Measurements from ENCODE around the gene ZNF578.
A peak's percentile ranks its signal among the peaks of the same experiment; 100 is the strongest.
"Not testable (repeated sequence)": the region's sequence is repeated elsewhere in the genome, so short reads cannot be mapped to it uniquely, and the experiment has no call there.

Gene ZNF578

GRCh38 chr19:52453324-52454094 lies at the start of gene ZNF578:
Gene ZNF578 (plus strand): TSS chr19:52453553. CDS start chr19:52501846, 48,293 bp downstream.
- intact Hi-C loops (cut with DNase I): no loop called here

GRCh38 chr19:52410276-52410675 lies 43.1 kb upstream of the ZNF578 start:
- intact Hi-C loops (cut with DNase I): no loop called here
- no peak for DNase-seq

More at GRCh38 chr19:52453324-52454094, at the start of gene ZNF578:
- peak; percentile 62 to 93 (median 84) for DNase-seq

GRCh38 chr19:52415711-52416110 lies 37.6 kb upstream of the ZNF578 start:
- DNase-seq: no peak
- intact Hi-C loops (cut with DNase I): no loop called here

- no peak for DNase-seq
- intact Hi-C loops (cut with DNase I): no loop called here
Observed at GRCh38 chr19:52428937-52429336, 24.4 kb upstream of the ZNF578 start, which contains the start of gene ZNF534. Gene ZNF534 (plus strand): TSS chr19:52429148. CDS start chr19:52431475, 2,327 bp downstream.

- intact Hi-C loops (cut with DNase I): no loop called here
Observed at GRCh38 chr19:52442179-52442578, 11.2 kb upstream of the ZNF578 start.

GRCh38 chr19:52444506-52444905 lies 8.8 kb upstream of the ZNF578 start:
- DNase-seq: no peak
- intact Hi-C loops (cut with DNase I): no loop called here

More at GRCh38 chr19:52442179-52442578, 11.2 kb upstream of the ZNF578 start:
- no peak for DNase-seq

GRCh38 chr19:52451241-52451640 lies 2.1 kb upstream of the ZNF578 start:
- intact Hi-C loops (cut with DNase I): no loop called here
- DNase-seq: no peak

GRCh38 chr19:52464798-52465470 lies 11.6 kb downstream of the ZNF578 start:
- intact Hi-C loops (cut with DNase I): no loop called here
- DNase-seq: no peak

- DNase-seq: no peak
- intact Hi-C loops (cut with DNase I): no loop called here
Observed at GRCh38 chr19:52473655-52474350, 20.4 kb downstream of the ZNF578 start.

GRCh38 chr19:52474351-52475127 lies 21.2 kb downstream of the ZNF578 start:
- DNase-seq: no peak
- intact Hi-C loops (cut with DNase I): no loop called here

- intact Hi-C loops (cut with DNase I); DNase-seq: not testable (repeated sequence)
Observed at GRCh38 chr19:52484111-52484743, 30.9 kb downstream of the ZNF578 start.

- intact Hi-C loops (cut with DNase I): not testable (repeated sequence)
Observed at GRCh38 chr19:52485064-52485463, 31.7 kb downstream of the ZNF578 start.

GRCh38 chr19:52485561-52486240 lies 32.3 kb downstream of the ZNF578 start:
- DNase-seq; intact Hi-C loops (cut with DNase I): not testable (repeated sequence)

More at GRCh38 chr19:52485064-52485463, 31.7 kb downstream of the ZNF578 start:
- DNase-seq: not testable (repeated sequence)

- DNase-seq: no peak
- intact Hi-C loops (cut with DNase I): no loop called here
Observed at GRCh38 chr19:52492201-52492993, 39.0 kb downstream of the ZNF578 start.

- intact Hi-C loops (cut with DNase I): no loop called here
- DNase-seq: no peak
Observed at GRCh38 chr19:52492994-52493470, 39.7 kb downstream of the ZNF578 start.

GRCh38 chr19:52494518-52494917 lies 41.2 kb downstream of the ZNF578 start:
- DNase-seq: no peak
- intact Hi-C loops (cut with DNase I): no loop called here

GRCh38 chr19:52498571-52498970 lies 45.2 kb downstream of the ZNF578 start:
- no peak for DNase-seq
- intact Hi-C loops (cut with DNase I): no loop called here

Data from head of caudate nucleus (tissue), 42 donors.